Measurements from ENCODE around the gene VPS51.

GRCh38 chr11:65157336-65157735, 61.3 kb downstream of the VPS51 start:
- TF ChIP-seq CTCF (IDR thresholded peaks at IDR 0.05; ENCODE audit: low read depth, low read length) (no peak), POLR2A (IDR thresholded peaks at IDR 0.05; ENCODE audit: extremely low read depth, insufficient read length) (no peak)

All from NB4 (cell line).